ENCODE data around the gene MORN1.
A peak's percentile ranks its signal among the peaks of the same experiment; 100 is the strongest.

The MORN1 gene

DNA sequence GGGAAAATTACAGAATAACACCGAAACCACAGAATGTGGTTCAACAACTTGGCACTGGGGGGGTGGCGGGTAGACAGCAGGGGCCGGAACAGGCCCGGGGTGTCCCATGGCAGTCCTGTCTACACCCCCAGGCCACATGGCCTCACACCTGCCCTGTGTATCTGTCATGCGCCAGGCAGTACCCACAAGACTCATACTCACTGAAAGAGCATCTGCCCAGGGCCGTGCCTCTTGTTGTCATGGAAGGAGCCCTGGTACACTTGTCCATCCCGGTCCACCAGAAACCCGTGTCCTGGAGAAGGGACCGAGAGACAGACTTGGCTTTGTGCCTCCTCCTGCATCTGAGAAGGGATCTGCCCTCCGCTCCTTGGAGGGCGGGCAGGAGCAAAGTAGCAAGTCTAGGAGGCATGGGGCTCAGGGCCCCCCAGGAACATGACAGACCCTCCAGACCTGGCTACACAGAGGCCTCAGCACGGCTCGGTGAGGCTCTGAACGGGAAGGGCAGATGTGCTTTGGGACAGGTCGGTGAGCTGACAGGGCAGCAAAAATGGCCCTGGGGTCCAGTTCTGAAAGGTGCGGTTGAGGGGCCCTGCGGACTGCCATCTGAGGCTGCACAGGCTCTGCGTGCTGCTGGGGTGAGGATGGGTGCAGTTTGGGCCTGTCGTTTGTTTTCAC is 5.6 kb downstream of the MORN1 start:
- TF ChIP-seq EP300 (IDR thresholded peaks at IDR 0.05; ENCODE audit: borderline replicate concordance) (no peak), EGR1 (IDR thresholded peaks at IDR 0.05) (no peak), TCF12 (IDR thresholded peaks at IDR 0.05; ENCODE audit: low read depth) (no peak)

DNA sequence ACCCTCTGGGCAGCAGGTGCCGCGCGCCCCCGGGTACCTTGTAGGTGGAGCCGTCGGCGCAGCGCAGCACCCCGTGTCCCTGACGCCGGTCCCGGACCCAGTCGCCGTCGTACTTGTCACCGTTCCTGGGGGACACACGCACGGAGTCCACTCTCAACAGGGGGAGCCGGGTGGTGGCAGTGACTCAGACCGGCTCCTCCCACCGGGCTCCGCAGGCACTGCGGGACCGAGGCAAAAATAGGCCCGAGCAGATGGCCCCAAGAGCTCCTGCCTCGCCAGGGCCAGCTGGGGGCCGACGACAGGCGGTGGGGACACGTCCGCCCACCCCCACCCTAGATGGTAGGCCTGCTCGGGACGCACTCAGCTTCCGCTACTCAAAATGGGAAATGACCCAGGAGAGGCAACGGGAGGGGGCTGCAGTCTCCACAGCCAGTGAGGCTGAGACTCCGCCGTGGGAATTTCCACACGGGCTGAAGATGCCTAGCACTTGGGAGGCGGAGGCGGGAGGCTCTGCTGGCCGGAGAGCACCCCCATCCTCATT is 6.3 kb downstream of the MORN1 start:
- TF ChIP-seq TEAD4 (IDR thresholded peaks at IDR 0.05) = no peak

DNA sequence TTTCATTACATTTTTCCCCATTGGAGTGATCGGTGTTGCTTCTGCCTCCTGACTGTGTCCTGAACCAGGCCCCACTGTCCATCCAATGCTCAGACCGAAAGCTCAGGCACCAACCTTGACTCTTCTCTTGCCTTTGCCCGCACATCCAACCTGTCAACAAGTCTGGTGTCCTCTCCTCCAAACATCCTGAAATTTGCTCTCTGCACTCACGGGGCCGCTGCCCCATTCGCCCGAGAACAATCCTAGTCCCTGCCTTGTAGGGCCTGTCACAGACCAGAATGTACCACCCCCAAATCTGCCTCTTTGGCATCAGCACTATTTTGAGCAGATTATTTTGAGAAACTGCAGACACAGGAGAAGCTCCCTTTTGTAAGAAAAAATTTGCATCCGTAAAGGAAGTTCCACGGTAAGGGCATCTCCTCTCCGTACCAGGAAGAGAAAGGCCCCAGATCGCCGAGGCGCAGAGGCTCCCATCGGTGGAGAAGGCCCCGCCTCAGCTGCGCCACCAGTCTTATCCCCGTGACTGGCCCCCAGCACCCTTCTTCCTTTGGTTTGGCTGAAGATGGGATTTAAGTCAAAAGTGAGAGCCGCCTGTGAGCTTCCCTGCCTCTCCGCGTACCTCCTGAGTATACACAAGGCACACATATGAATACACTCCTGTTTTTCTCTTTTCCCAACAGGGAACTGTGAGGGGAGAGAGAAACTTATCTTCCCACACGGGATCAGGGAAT is 7.1 kb downstream of the MORN1 start:
- TF ChIP-seq EP300 (IDR thresholded peaks at IDR 0.05; ENCODE audit: borderline replicate concordance) (no peak), YY1 (IDR thresholded peaks at IDR 0.05; ENCODE audit: low read depth) (no peak), TAF1 (IDR thresholded peaks at IDR 0.05; ENCODE audit: low read depth) (no peak), EGR1 (IDR thresholded peaks at IDR 0.05) (no peak), TEAD4 (IDR thresholded peaks at IDR 0.05) (no peak), TCF12 (IDR thresholded peaks at IDR 0.05; ENCODE audit: low read depth) (no peak), CREB1 (IDR thresholded peaks at IDR 0.05; ENCODE audit: low read depth) (no peak), ZBTB7A (IDR thresholded peaks at IDR 0.05; ENCODE audit: low read depth) (no peak)
- TF ChIP-seq, protein P1, sequence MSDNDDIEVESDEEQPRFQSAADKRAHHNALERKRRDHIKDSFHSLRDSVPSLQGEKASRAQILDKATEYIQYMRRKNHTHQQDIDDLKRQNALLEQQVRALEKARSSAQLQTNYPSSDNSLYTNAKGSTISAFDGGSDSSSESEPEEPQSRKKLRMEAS (IDR thresholded peaks at IDR 0.05) = no peak
- TF ChIP-seq, protein P2, sequence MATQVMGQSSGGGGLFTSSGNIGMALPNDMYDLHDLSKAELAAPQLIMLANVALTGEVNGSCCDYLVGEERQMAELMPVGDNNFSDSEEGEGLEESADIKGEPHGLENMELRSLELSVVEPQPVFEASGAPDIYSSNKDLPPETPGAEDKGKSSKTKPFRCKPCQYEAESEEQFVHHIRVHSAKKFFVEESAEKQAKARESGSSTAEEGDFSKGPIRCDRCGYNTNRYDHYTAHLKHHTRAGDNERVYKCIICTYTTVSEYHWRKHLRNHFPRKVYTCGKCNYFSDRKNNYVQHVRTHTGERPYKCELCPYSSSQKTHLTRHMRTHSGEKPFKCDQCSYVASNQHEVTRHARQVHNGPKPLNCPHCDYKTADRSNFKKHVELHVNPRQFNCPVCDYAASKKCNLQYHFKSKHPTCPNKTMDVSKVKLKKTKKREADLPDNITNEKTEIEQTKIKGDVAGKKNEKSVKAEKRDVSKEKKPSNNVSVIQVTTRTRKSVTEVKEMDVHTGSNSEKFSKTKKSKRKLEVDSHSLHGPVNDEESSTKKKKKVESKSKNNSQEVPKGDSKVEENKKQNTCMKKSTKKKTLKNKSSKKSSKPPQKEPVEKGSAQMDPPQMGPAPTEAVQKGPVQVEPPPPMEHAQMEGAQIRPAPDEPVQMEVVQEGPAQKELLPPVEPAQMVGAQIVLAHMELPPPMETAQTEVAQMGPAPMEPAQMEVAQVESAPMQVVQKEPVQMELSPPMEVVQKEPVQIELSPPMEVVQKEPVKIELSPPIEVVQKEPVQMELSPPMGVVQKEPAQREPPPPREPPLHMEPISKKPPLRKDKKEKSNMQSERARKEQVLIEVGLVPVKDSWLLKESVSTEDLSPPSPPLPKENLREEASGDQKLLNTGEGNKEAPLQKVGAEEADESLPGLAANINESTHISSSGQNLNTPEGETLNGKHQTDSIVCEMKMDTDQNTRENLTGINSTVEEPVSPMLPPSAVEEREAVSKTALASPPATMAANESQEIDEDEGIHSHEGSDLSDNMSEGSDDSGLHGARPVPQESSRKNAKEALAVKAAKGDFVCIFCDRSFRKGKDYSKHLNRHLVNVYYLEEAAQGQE (IDR thresholded peaks at IDR 0.05; ENCODE audit: low read depth) = no peak
- TF ChIP-seq, protein P3, sequence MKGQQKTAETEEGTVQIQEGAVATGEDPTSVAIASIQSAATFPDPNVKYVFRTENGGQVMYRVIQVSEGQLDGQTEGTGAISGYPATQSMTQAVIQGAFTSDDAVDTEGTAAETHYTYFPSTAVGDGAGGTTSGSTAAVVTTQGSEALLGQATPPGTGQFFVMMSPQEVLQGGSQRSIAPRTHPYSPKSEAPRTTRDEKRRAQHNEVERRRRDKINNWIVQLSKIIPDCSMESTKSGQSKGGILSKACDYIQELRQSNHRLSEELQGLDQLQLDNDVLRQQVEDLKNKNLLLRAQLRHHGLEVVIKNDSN (IDR thresholded peaks at IDR 0.05) = no peak

DNA sequence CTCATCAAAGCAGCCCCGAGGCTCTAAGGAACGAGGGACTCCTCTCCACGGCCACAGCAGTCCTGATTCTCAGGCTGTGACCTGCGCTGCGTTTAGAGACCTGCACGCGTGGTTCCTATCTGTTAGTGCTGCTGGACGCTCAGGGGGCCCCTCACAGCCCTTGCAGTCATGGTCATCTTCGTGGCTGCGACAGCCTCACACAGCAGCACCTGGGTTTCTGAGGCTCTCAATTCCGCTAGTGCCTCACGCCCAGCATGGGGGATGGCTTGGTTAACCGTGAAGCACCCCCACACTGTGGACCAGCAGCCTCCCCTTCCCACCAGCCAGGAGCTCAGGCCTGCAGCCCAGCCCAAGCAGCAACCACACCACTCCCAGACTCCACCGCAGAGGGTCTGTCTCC is 7.8 kb downstream of the MORN1 start:
- TF ChIP-seq EGR1 (IDR thresholded peaks at IDR 0.05) (no peak), TAF1 (IDR thresholded peaks at IDR 0.05; ENCODE audit: low read depth) (no peak), ZBTB7A (IDR thresholded peaks at IDR 0.05; ENCODE audit: low read depth) (no peak), FOXM1 (IDR thresholded peaks at IDR 0.05; ENCODE audit: borderline replicate concordance, low read depth) (no peak), NFIC (IDR thresholded peaks at IDR 0.05) (no peak), CREB1 (IDR thresholded peaks at IDR 0.05; ENCODE audit: low read depth) (no peak), TCF12 (IDR thresholded peaks at IDR 0.05; ENCODE audit: low read depth) (no peak), CEBPB (IDR thresholded peaks at IDR 0.05) (no peak)
- TF ChIP-seq, protein P2 (IDR thresholded peaks at IDR 0.05; ENCODE audit: low read depth) = no peak
- TF ChIP-seq, protein P3 (IDR thresholded peaks at IDR 0.05) = no peak
- TF ChIP-seq, protein P1 (IDR thresholded peaks at IDR 0.05) = no peak

DNA sequence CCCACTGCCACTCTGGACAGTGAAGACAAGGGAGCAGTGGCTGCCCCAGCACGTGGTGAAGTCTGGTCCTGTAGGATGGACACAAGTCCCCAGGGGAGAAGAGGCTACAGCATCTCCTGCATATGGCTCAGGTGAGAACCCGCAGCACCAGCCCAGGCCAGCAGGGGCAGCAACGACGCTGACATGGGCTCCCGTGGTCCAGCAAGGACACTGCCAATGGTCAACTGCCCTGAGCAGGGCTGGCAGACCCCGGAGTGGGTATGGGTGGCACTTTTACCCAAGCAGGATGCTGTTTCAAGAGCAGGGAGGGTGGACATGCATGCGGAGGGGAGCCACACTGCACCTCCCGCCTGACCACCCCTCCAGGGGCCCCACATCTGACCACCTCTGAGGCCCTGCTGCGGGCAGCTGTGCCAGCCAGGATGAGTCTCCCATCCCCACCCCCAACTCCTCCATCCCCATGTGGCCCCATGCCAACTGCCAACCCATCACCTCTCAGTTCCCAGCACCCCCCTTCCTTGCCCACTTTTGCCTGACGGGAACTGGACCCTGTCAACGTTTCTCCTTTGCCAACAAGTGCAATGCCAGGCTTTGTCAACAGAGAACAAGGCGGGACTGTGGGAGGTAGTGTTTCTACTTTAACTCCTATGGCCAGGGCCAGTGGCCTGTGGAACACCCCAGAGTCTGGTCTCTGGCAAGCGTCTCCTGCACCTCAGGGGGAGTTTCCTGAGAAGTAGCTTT is 8.6 kb downstream of the MORN1 start:
- TF ChIP-seq EP300 (IDR thresholded peaks at IDR 0.05; ENCODE audit: borderline replicate concordance) (no peak), RAD21 (IDR thresholded peaks at IDR 0.05; ENCODE audit: low read depth) (peak; percentile 44; the same call in 1 of the 2 replicates)
